ENCODE measurements around the gene RIPPLY1. TPM values are rescaled to one million over a fixed set of nuclear protein-coding genes. Genes with fewer than 3 reads are reported as not detected.

Gene RIPPLY1
- total RNA-seq, 1 experiment from 2014 or later, result not detected

- intact Hi-C loops (cut with micrococcal nuclease; ENCODE audit: unreplicated experiment), result no loop called here
- Histone ChIP-seq H2AFZ (no peak overlapping the region), H3K79me2 (ENCODE audit: low read depth) (no peaks in the 10 kb centered on the region), H3K9me2 (ENCODE audit: insufficient read depth) (no peaks in the 10 kb centered on the region), H3K36me3 (ENCODE audit: low read depth) (no peaks in the 10 kb centered on the region), H3K4me1 (replicated peaks; ENCODE audit: insufficient read depth) (0 out of 2 replicates have a peak, but pooled peaks cover 5% of the 10 kb centered on the region), H3K4me2 (no peak overlapping the region), H4K20me1 (ENCODE audit: insufficient read depth) (no peaks in the 10 kb centered on the region), H3F3A (ENCODE audit: insufficient read depth, low read depth) (no peaks in the 10 kb centered on the region), H3K27me3 (ENCODE audit: insufficient read depth, low read depth) (no peaks in the 10 kb centered on the region), H3K9me3 (ENCODE audit: insufficient read depth, low read depth) (no peaks in the 10 kb centered on the region), H3K4me3 (no peak overlapping the region), H3K27ac (no peak overlapping the region)
- no peak for DNase-seq
- TF ChIP-seq EZH2 (IDR thresholded peaks at IDR 0.05; ENCODE audit: low read depth) (no peak), CTCF (conservative IDR thresholded peaks at IDR 0.05) (no peak)
- ChIA-PET CTCF (no interaction called here), POLR2A (ENCODE audit: unreplicated experiment) (no interaction called here)
- BruUV-seq (replicated peaks), result no TSS peak
Measured at GRCh38 chrX:106948641-106949040, 45.5 kb upstream of the RIPPLY1 start.

DNA sequence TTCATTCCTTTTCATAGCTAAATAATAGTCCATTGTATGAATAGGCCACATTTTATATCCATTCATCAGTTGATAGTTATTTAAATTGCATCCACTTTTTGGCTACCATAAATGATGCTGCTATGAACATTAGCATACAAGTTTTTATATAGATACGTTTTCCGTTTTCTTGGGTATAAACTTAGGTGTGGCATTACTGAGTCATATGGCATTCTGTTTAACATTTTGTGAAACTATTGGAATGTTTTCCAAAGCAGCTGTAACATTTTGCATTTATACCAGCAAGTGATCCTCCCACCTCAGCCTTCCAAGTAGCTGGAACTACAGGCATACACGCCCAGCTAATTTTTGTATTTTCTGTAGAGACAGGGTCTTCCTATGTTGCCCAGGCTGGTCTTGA, 43.3 kb upstream of the RIPPLY1 start:
- no peaks in the 10 kb centered on the region for H3K9me3 ChIP-seq (ENCODE audit: insufficient read depth, low read depth)
- DNase-seq, result no peak
- 0 out of 2 replicates have a peak, but pooled peaks cover 5% of the 10 kb centered on the region for H3K4me1 ChIP-seq (replicated peaks; ENCODE audit: insufficient read depth)
- ChIA-PET CTCF (no interaction called here), POLR2A (ENCODE audit: unreplicated experiment) (no interaction called here)
- no peak overlapping the region for H2AFZ ChIP-seq
- H3K27ac ChIP-seq, result no peak overlapping the region
- no peaks in the 10 kb centered on the region for H3K27me3 ChIP-seq (ENCODE audit: insufficient read depth, low read depth)
- H3F3A ChIP-seq (ENCODE audit: insufficient read depth, low read depth), result no peaks in the 10 kb centered on the region
- intact Hi-C loops (cut with micrococcal nuclease; ENCODE audit: unreplicated experiment), result no loop called here
- no peaks in the 10 kb centered on the region for H4K20me1 ChIP-seq (ENCODE audit: insufficient read depth)
- no TSS peak for BruUV-seq (replicated peaks)
- no peak overlapping the region for H3K4me3 ChIP-seq
- TF ChIP-seq EZH2 (IDR thresholded peaks at IDR 0.05; ENCODE audit: low read depth), result no peak
- no peak for TF ChIP-seq CTCF (conservative IDR thresholded peaks at IDR 0.05)
- H3K4me2 ChIP-seq, result no peak overlapping the region
- H3K9me2 ChIP-seq (ENCODE audit: insufficient read depth), result no peaks in the 10 kb centered on the region
- no peaks in the 10 kb centered on the region for H3K36me3 ChIP-seq (ENCODE audit: low read depth)
- H3K79me2 ChIP-seq (ENCODE audit: low read depth), result no peaks in the 10 kb centered on the region

DNA sequence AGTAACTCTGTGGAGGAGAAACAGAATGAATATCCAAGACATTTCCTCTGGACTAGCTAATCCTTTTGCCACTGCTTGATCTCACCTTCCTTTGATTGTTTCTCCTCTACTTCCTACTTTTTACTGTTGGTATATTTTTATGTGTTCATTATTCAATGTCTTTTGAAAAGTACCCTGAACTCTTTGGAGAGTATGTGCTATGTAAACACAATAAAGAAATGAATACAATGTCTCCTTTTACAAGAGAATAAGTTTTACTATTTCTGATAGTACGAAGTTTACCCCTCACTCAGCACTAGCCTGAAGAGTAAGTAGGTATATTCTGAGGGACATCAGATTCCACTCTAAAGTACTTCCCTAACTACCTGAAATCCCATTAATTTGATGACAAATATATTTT, 36.9 kb upstream of the RIPPLY1 start:
- H3K4me1 ChIP-seq (replicated peaks; ENCODE audit: insufficient read depth), result no peaks in the 10 kb centered on the region
- no peaks in the 10 kb centered on the region for H3K36me3 ChIP-seq (ENCODE audit: low read depth)
- no peak overlapping the region for H3K27ac ChIP-seq
- no peak overlapping the region for H3K4me3 ChIP-seq
- H2AFZ ChIP-seq, result no peak overlapping the region
- POLR2A ChIA-PET (ENCODE audit: unreplicated experiment), result no interaction called here
- CTCF ChIA-PET, result no interaction called here
- DNase-seq, result no peak
- H4K20me1 ChIP-seq (ENCODE audit: insufficient read depth), result no peaks in the 10 kb centered on the region
- no peak for TF ChIP-seq EZH2 (IDR thresholded peaks at IDR 0.05; ENCODE audit: low read depth)
- TF ChIP-seq CTCF (conservative IDR thresholded peaks at IDR 0.05), result no peak
- no TSS peak for BruUV-seq (replicated peaks)
- H3K79me2 ChIP-seq (ENCODE audit: low read depth), result no peaks in the 10 kb centered on the region
- H3K4me2 ChIP-seq, result no peak overlapping the region
- intact Hi-C loops (cut with micrococcal nuclease; ENCODE audit: unreplicated experiment), result no loop called here
- H3K9me3 ChIP-seq (ENCODE audit: insufficient read depth, low read depth), result no peaks in the 10 kb centered on the region
- H3K27me3 ChIP-seq (ENCODE audit: insufficient read depth, low read depth), result no peaks in the 10 kb centered on the region
- no peaks in the 10 kb centered on the region for H3K9me2 ChIP-seq (ENCODE audit: insufficient read depth)
- H3F3A ChIP-seq (ENCODE audit: insufficient read depth, low read depth), result no peaks in the 10 kb centered on the region

Data from PC-9 (cell line).